ENCODE results near the gene SLC39A11. TPM values are rescaled to one million over a fixed set of nuclear protein-coding genes. Genes with fewer than 3 reads are reported as not detected.

The SLC39A11 gene
- total RNA-seq, 1 experiment from 2014 or later: 56.1 TPM

GRCh38 chr17:72940496-72940895, 152.0 kb downstream of the SLC39A11 start:
- BruUV-seq (replicated peaks): no TSS peak

GRCh38 chr17:72938482-72938881, 154.0 kb downstream of the SLC39A11 start:
- Histone ChIP-seq H3K27ac (ENCODE audit: low read length) (no peak overlapping the region), H3K36me3 (ENCODE audit: control insufficient read depth, insufficient read depth, low read length) (no peaks in the 10 kb centered on the region), H3K9me3 (ENCODE audit: control insufficient read depth, insufficient read depth, low read depth, low read length) (no peaks in the 10 kb centered on the region), H3K4me3 (ENCODE audit: low read depth in 2 of 2, low read length in 2 of 2) (no peak overlapping the region), H3K27me3 (ENCODE audit: control insufficient read depth, insufficient read depth, low read length) (no peaks in the 10 kb centered on the region), H3K4me1 (ENCODE audit: control insufficient read depth, insufficient read depth, low read length) (no peaks in the 10 kb centered on the region)
- DNase-seq (ENCODE audit: low read depth, low spot score) (no peak), ATAC-seq (no peak)
- intact Hi-C loops (cut with micrococcal nuclease; ENCODE audit: unreplicated experiment): no loop called here
- CTCF ChIA-PET: no interaction called here
- TSS peak; percentile 21 for BruUV-seq (replicated peaks)
- POLR2A ChIA-PET: no interaction called here
- in situ Hi-C loops (cut with HindIII; ENCODE audit: low pct_unique_long_range_greater_than_20kb, low sequenced_read_pairs): no loop called here
- TF ChIP-seq CTCF (IDR thresholded peaks at IDR 0.05) (no peak), TCF7L2 (IDR thresholded peaks at IDR 0.05; ENCODE audit: low read depth, low read length) (no peak), REST (IDR thresholded peaks at IDR 0.05; ENCODE audit: insufficient read depth in 1 of 2, low read depth in 2 of 2, low read length in 1 of 2) (no peak), SIN3A (IDR thresholded peaks at IDR 0.05; ENCODE audit: borderline replicate concordance, insufficient read depth, low read depth, low read length) (no peak), POLR2AphosphoS5 (IDR thresholded peaks at IDR 0.05; ENCODE audit: low read depth, low read length) (no peak)

More at GRCh38 chr17:72940496-72940895, 152.0 kb downstream of the SLC39A11 start:
- ATAC-seq (no peak), DNase-seq (ENCODE audit: low read depth, low spot score) (no peak)
- Histone ChIP-seq H3K27ac (ENCODE audit: low read length) (no peak overlapping the region), H3K27me3 (ENCODE audit: control insufficient read depth, insufficient read depth, low read length) (no peaks in the 10 kb centered on the region), H3K9me3 (ENCODE audit: control insufficient read depth, insufficient read depth, low read depth, low read length) (no peaks in the 10 kb centered on the region), H3K36me3 (ENCODE audit: control insufficient read depth, insufficient read depth, low read length) (no peaks in the 10 kb centered on the region), H3K4me3 (ENCODE audit: low read depth in 2 of 2, low read length in 2 of 2) (no peak overlapping the region), H3K4me1 (ENCODE audit: control insufficient read depth, insufficient read depth, low read length) (no peaks in the 10 kb centered on the region)
- POLR2A ChIA-PET: no interaction called here
- in situ Hi-C loops (cut with HindIII; ENCODE audit: low pct_unique_long_range_greater_than_20kb, low sequenced_read_pairs) (no loop called here), intact Hi-C loops (cut with micrococcal nuclease; ENCODE audit: unreplicated experiment) (no loop called here)
- CTCF ChIA-PET: interaction anchor here (0.6 kb wide), 1 partner anchor 213 kb away, joined by 4 read pairs; no protein-coding TSS in a partner anchor
- no peak for TF ChIP-seq SIN3A (IDR thresholded peaks at IDR 0.05; ENCODE audit: borderline replicate concordance, insufficient read depth, low read depth, low read length)
- no peak for TF ChIP-seq REST (IDR thresholded peaks at IDR 0.05; ENCODE audit: insufficient read depth in 1 of 2, low read depth in 2 of 2, low read length in 1 of 2)
- TF ChIP-seq POLR2AphosphoS5 (IDR thresholded peaks at IDR 0.05; ENCODE audit: low read depth, low read length): no peak
- no peak for TF ChIP-seq TCF7L2 (IDR thresholded peaks at IDR 0.05; ENCODE audit: low read depth, low read length)
- no peak for TF ChIP-seq CTCF (IDR thresholded peaks at IDR 0.05)

All from Panc1 (cell line).